H9 (cell line): ENCODE data around the gene IPPK. TPM values are rescaled to one million over a fixed set of nuclear protein-coding genes. Genes with fewer than 3 reads are reported as not detected.

Experiments
- DNase-seq: peaks from one replicate; pipeline ENCODE4 v3.0.0-alpha.2; 2017
- H2AFZ ChIP-seq: one replicate; pipeline ENCODE4 v1.6.1; 2013; ENCODE audit warnings: mild to moderate bottlenecking, low read length, control low read depth, moderate library complexity
- H2AK5ac ChIP-seq: 2 replicates; pipeline ENCODE4 v1.6.1; 2013; ENCODE audit warnings: low read length, control low read depth, mixed read lengths; ENCODE audit not compliant: insufficient read length
- H2BK120ac ChIP-seq: one replicate; pipeline ENCODE4 v1.6.1; 2013; ENCODE audit warnings: low read depth, mild to moderate bottlenecking, low read length, control low read depth, inconsistent platforms; ENCODE audit not compliant: poor library complexity, severe bottlenecking
- H2BK12ac ChIP-seq: 2 replicates; pipeline ENCODE4 v1.6.1; 2013; ENCODE audit warnings: low read length, control low read depth, mixed read lengths, low read depth; ENCODE audit not compliant: insufficient read length
- H2BK15ac ChIP-seq: 2 replicates; pipeline ENCODE4 v1.6.1; 2013; ENCODE audit warnings: low read depth, low read length, control low read depth
- H2BK20ac ChIP-seq: one replicate; pipeline ENCODE4 v1.6.1; 2013; ENCODE audit warnings: low read depth, mild to moderate bottlenecking, low read length, control low read depth, inconsistent platforms; ENCODE audit not compliant: poor library complexity, severe bottlenecking
- H2BK5ac ChIP-seq: 2 replicates; pipeline ENCODE4 v1.6.1; 2013; ENCODE audit warnings: low read length, control low read depth, mixed read lengths; ENCODE audit not compliant: insufficient read length
- H3K14ac ChIP-seq: 2 replicates; pipeline ENCODE4 v1.6.1; 2013; ENCODE audit warnings: low read length, control low read depth; ENCODE audit not compliant: insufficient read depth
- H3K18ac ChIP-seq: 2 replicates; pipeline ENCODE4 v1.6.1; 2013; ENCODE audit warnings: low read depth, mild to moderate bottlenecking, mixed read lengths, low read length, control low read depth; ENCODE audit not compliant: insufficient read length
- H3K23ac ChIP-seq: 2 replicates; pipeline ENCODE4 v1.6.1; 2013; ENCODE audit warnings: low read length, control low read depth, mixed read lengths, low read depth; ENCODE audit not compliant: insufficient read length
- H3K23me2 ChIP-seq: 2 replicates; pipeline ENCODE4 v1.6.1; 2013; ENCODE audit warnings: low read depth, mild to moderate bottlenecking, mixed read lengths, low read length, control low read depth; ENCODE audit not compliant: insufficient read length, poor library complexity, severe bottlenecking
- H3K27ac ChIP-seq: 2 replicates; pipeline ENCODE4 v1.5.1; 2013; ENCODE audit warnings: low read length, control low read depth, mixed read lengths, low read depth; ENCODE audit not compliant: insufficient read length
- H3K27me3 ChIP-seq: 2 replicates; pipeline ENCODE4 v1.6.1; 2013; ENCODE audit warnings: low read length, control low read depth, inconsistent platforms; ENCODE audit not compliant: insufficient read depth
- H3K4ac ChIP-seq: 2 replicates; pipeline ENCODE4 v1.6.1; 2013; ENCODE audit warnings: low read depth, mild to moderate bottlenecking, control low read depth, inconsistent platforms, low read length, moderate library complexity
- H3K4me1 ChIP-seq: 2 replicates; pipeline ENCODE4 v1.6.1; 2013; ENCODE audit warnings: low read length, control low read depth, inconsistent platforms; ENCODE audit not compliant: insufficient read depth
- H3K4me2 ChIP-seq: 2 replicates; pipeline ENCODE4 v1.6.1; 2013; ENCODE audit warnings: low read length, control low read depth, mixed read lengths; ENCODE audit not compliant: insufficient read length, insufficient read depth
- H3K56ac ChIP-seq: 2 replicates; pipeline ENCODE4 v1.6.1; 2013; ENCODE audit warnings: low read depth, mild to moderate bottlenecking, mixed read lengths, low read length, control low read depth; ENCODE audit not compliant: insufficient read length
- H3K79me1 ChIP-seq: 2 replicates; pipeline ENCODE4 v1.6.1; 2013; ENCODE audit warnings: low read depth, mild to moderate bottlenecking, moderate library complexity, low read length, control low read depth, inconsistent platforms; ENCODE audit not compliant: insufficient read depth, poor library complexity, severe bottlenecking
- H3K79me2 ChIP-seq: 2 replicates; pipeline ENCODE4 v1.6.1; 2013; ENCODE audit warnings: low read length, control low read depth, inconsistent platforms; ENCODE audit not compliant: insufficient read depth
- H3K9ac ChIP-seq: 2 replicates; pipeline ENCODE4 v1.6.1; 2013; ENCODE audit warnings: low read length, control low read depth, mixed read lengths; ENCODE audit not compliant: insufficient read length; ENCODE audit errors: extremely low read depth
- H3K9me3 ChIP-seq: one replicate; pipeline ENCODE4 v1.6.1; 2013; ENCODE audit warnings: low read depth, low read length, inconsistent platforms; ENCODE audit not compliant: control insufficient read depth
- H3T11ph ChIP-seq: one replicate; pipeline ENCODE4 v1.6.1; 2013; ENCODE audit warnings: mild to moderate bottlenecking, low read length, control low read depth, inconsistent platforms
- H4K20me1 ChIP-seq: one replicate; pipeline ENCODE4 v1.6.1; 2013; ENCODE audit not compliant: control insufficient read depth, insufficient read length, insufficient read depth
- H4K5ac ChIP-seq: 2 replicates; pipeline ENCODE4 v1.6.1; 2013; ENCODE audit warnings: low read depth, mild to moderate bottlenecking, mixed read lengths, low read length, control low read depth; ENCODE audit not compliant: insufficient read length
- H4K8ac ChIP-seq: replicated peaks from 2 replicates; pipeline ENCODE4 v1.6.1; 2013; ENCODE audit warnings: low read length, control low read depth, mixed read lengths, low read depth; ENCODE audit not compliant: insufficient read length
- H4K91ac ChIP-seq: 2 replicates; pipeline ENCODE4 v1.6.1; 2013; ENCODE audit warnings: low read depth, mild to moderate bottlenecking, moderate library complexity, mixed read lengths, low read length, control low read depth; ENCODE audit not compliant: insufficient read length
- H3K27ac Mint-ChIP-seq, 3 experiments: 2 replicates in 2 of 3; 3 replicates in 1 of 3; pipeline ENCODE4 v1.8.0; 2020 to 2021; ENCODE audit warnings: mixed read lengths in 3 of 3, mild to moderate bottlenecking in 1 of 3, moderate library complexity in 1 of 3
- H3K27me3 Mint-ChIP-seq: 2 replicates; pipeline ENCODE4 v1.8.0; 2021; ENCODE audit warnings: low read depth, mild to moderate bottlenecking, moderate library complexity, mixed read lengths
- H3K36me3 Mint-ChIP-seq, 3 experiments: 2 replicates in 2 of 3; 3 replicates in 1 of 3; pipeline ENCODE4 v1.8.0; 2020 to 2021; ENCODE audit warnings: low read depth in 3 of 3, mixed read lengths in 3 of 3; ENCODE audit not compliant: insufficient read depth in 1 of 3
- H3K4me1 Mint-ChIP-seq, 2 experiments: 2 replicates each; pipeline ENCODE4 v1.8.0; 2020; ENCODE audit warnings: mixed read lengths in 2 of 2
- H3K4me3 Mint-ChIP-seq, 2 experiments: 2 replicates in 1 of 2; 3 replicates in 1 of 2; pipeline ENCODE4 v1.8.0; 2020 to 2021; ENCODE audit warnings: mild to moderate bottlenecking in 2 of 2, mixed read lengths in 2 of 2, moderate library complexity in 1 of 2
- H3K9me3 Mint-ChIP-seq, 2 experiments: 2 replicates in 1 of 2; 3 replicates in 1 of 2; pipeline ENCODE4 v1.8.0; 2020; ENCODE audit warnings: mild to moderate bottlenecking in 2 of 2, mixed read lengths in 2 of 2, moderate library complexity in 1 of 2
- CTCF ChIP-seq: fragments of 200-600 bp; sonication (generic); conservative IDR thresholded peaks from 3 replicates; pipeline ENCODE4 v1.8.0; 2021; ENCODE audit warnings: antibody characterized with exemption, mild to moderate bottlenecking
- WGBS: extraction: QIAGEN DNeasy Blood & Tissue Kit; methylation state at CpG from one replicate; pipeline ENCODE4 v1.1.7; 2013; ENCODE audit warnings: missing lambda C conversion rate, low lambda C conversion rate, mixed read lengths; ENCODE audit not compliant: insufficient read length; ENCODE audit errors: extremely low coverage; 5-methylcytosine and 5-hydroxymethylcytosine counted together
- total RNA-seq: library from RNA; stranded (reverse); gene quantifications from 2 replicates; pipeline ENCODE4 v1.2.1, GENCODE V29; 2021

The IPPK gene
- total RNA-seq, 1 experiment from 2014 or later, result 10.7 TPM

- H4K5ac ChIP-seq, result no peak overlapping the region
- H3K18ac ChIP-seq, result no peak overlapping the region
- H4K8ac ChIP-seq, result no peak overlapping the region
- H3K4me1 Mint-ChIP-seq, result no peaks in the 10 kb centered on the region
- H3K23me2 ChIP-seq, result no peaks in the 10 kb centered on the region
- no peaks in the 10 kb centered on the region for H4K20me1 ChIP-seq
- no peaks in the 10 kb centered on the region for H3K27me3 Mint-ChIP-seq
- H2AK5ac ChIP-seq, result no peak overlapping the region
- no peak overlapping the region for H2BK12ac ChIP-seq
- no peaks in the 10 kb centered on the region for H3K27me3 ChIP-seq
- H3K4me2 ChIP-seq, result no peak overlapping the region
- H3K9me3 Mint-ChIP-seq, result no peaks in the 10 kb centered on the region
- H3K56ac ChIP-seq, result no peak overlapping the region
- H3K9me3 ChIP-seq, result no peaks in the 10 kb centered on the region
- H3K36me3 Mint-ChIP-seq, result peaks cover 12 to 50% (median 28%) of the 10 kb centered on the region in 3 experiments; a peak in 6 of 7 replicates
- H2BK120ac ChIP-seq, result no peak overlapping the region
- H2AFZ ChIP-seq, result no peak overlapping the region
- WGBS, result no CpG with 5 or more reads among the region's 7 CpGs
- no peak overlapping the region for H2BK5ac ChIP-seq
- H3K14ac ChIP-seq, result no peak overlapping the region
- no peak overlapping the region for H3K23ac ChIP-seq
- H3K79me2 ChIP-seq, result no peaks in the 10 kb centered on the region
- H3K4me1 ChIP-seq, result no peaks in the 10 kb centered on the region
- no peak overlapping the region for H2BK15ac ChIP-seq
- H3K9ac ChIP-seq, result no peak overlapping the region
- H3K4me3 Mint-ChIP-seq, result no peak overlapping the region
- H3K27ac Mint-ChIP-seq, result no peak overlapping the region; a peak in 1 of 7 replicates
- no peak for TF ChIP-seq CTCF
- no peak overlapping the region for H4K91ac ChIP-seq
- H3K4ac ChIP-seq, result no peak overlapping the region
- no peak overlapping the region for H3K27ac ChIP-seq
- no peak overlapping the region for H3T11ph ChIP-seq
- H3K79me1 ChIP-seq, result no peaks in the 10 kb centered on the region
- DNase-seq, result peak; percentile 2
- no peak overlapping the region for H2BK20ac ChIP-seq
Measured at GRCh38 chr9:92639124-92639523, 30.8 kb downstream of the IPPK start.
